Effector CD4-positive, alpha-beta T cell (primary cell): Measurements from ENCODE around the gene MYO7B.

Source experiments
- DNase-seq: peaks from one replicate; pipeline ENCODE4 v3.0.0-alpha.2; 2020

MYO7B gene

DNA sequence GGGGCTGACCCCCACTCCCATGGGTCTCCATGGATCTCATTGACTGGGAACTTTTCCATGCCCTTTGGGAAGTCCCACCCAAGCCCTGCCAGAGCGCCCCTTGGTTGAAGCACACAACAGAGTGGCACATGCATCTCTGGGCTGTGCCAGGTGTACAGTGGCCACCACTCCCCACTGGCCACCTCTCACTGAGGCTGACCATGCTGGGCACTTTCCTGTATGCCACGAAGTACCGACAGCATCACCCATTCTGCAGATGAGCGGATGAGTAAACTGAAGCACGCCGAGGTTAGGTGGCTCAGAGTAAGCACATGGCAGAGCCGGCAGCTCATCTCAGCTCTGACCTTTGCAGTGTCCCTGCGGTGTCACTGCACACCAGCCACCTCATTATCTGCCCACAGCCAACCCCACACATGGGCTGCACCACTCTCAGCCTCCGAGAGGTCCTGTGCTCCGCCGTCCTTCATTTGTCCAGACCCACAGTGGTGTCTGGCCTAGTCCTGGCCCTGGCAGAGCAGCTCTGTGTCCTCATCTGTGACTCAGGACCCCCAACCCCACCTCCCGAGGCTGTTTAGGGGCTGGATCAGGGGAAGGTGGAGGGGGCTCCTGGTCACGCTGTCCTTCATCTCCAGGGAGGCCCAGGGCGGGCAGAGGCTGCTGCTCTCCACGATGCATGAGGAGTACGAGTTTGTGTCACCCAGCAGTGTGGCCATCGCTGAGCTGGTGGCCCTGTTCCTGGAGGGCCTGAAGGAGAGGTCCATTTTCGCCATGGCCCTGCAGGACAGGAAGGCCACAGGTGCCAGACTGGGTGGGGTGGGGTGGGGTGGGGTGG, 92.5 kb downstream of the MYO7B start:
- no peak for DNase-seq

DNA sequence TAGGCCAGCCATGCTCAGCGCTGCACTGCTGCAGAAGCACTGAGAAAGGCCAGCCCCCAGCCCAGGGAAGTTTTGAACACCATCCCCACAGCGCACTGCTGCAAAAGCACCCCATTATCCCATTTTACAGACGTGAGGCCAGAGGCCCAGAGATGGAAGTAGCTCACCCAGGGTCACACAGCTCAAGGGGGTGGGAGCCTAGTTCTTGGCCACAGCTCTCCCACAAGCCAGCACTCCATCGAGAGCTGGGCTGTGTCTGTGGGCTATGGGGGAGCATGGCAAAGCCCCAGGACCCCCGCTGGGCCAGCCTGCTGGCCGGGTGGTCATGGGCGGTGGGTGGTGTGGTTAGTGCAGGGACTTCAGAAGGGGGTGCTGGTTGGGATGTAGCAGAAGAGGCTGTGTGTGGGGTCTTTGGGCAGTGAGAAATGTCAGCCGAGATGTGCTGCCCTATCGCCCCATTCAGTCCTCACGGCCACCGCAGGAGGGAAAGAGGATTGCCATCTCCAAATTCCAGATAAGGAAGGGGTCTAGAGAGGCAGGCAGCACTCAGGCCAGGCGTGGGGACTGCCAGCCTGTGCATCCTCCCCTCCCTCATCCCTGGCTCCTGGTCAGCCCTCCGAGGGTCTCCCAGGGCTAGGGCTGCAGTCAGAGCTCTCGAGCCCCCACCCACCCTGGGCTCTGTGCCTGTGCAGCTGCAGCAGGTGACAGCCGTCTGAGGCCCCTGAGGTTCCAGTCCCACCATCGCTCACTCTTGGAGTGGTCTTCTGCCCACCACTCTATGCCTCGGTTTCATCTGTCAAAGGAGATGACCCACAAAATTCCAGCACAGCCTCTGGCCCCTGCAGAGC, 93.5 kb downstream of the MYO7B start:
- DNase-seq = no peak

DNA sequence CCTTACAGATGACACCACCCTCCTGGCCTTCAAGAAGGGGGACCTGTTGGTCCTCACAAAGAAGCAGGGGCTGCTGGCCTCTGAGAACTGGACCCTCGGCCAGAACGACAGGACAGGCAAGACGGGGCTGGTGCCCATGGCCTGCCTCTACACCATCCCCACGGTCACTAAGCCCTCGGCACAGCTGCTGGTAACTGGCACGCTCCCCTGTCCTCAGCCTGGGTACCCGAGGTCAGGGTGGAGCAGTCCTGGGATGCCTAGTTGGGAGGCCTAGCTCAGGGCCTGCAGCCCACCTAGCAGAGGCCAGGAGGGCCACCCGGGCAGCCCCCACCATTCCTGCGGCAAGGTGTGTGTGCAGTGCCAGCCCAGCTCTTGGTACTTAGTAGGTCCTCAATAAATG, 94.2 kb downstream of the MYO7B start:
- no peak for DNase-seq

DNA sequence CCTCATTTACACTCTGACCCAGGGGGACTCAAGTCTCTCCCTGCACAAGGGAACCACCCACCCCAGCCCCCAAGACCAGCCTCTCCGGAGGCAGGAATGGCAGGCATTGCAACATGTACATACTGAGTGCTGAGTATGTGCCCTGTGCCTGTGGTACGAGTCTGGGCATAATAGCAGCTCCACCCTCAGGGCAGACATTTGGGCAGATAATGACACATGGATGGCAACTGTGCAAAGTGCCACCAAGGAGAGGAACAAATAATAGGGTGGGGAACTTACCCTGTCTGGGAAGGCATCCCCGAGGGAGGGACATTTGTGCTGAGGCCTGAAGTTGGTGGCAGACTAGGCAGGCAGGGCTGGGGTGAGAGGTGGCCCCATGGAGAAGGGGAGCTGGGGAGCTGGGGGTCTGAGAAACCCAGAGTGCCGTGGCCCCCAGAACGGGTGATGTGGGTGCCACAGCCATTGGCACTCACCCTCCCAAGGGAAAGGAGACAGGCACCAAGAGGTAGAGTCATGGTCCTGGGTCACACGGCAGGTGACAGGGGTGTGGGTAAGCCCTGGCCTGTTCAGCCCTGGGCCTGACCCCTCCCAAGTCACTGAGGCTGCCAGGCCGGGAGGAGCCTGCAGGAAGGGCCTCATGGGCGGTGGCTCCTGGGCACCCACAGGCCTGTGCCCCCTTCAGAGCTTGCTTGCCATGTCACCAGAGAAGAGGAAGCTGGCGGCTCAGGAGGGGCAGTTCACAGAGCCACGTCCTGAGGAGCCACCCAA, 94.8 kb downstream of the MYO7B start:
- DNase-seq = no peak

DNA sequence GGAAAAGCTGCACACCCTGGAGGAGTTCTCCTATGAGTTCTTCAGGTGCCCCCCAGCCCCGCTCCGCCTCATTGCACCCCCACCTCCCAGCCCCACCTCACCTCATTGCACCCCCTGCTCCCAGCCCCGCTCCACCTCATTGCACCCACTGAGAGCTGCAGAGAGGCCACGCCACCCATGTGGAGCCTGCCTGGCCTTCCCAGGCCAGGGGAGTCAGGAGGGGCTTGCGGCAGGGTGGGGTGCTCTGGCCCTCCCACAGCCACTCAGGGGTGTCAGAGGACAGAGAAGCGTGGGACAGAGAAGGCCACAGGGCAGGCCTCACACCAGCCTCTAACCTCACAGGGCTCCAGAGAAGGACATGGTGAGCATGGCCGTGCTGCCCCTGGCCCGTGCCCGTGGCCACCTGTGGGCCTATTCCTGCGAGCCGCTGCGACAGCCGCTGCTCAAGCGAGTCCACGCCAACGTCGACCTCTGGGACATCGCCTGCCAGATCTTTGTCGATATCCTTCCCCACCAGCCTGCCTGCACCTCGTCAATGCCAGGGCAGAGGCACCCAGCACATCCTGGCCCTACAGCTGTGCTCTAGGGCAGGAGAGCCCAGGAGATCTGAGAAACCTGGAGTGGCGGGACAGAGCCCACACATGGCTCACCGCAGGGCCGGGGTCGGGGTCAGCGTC, 95.5 kb downstream of the MYO7B start:
- no peak for DNase-seq

DNA sequence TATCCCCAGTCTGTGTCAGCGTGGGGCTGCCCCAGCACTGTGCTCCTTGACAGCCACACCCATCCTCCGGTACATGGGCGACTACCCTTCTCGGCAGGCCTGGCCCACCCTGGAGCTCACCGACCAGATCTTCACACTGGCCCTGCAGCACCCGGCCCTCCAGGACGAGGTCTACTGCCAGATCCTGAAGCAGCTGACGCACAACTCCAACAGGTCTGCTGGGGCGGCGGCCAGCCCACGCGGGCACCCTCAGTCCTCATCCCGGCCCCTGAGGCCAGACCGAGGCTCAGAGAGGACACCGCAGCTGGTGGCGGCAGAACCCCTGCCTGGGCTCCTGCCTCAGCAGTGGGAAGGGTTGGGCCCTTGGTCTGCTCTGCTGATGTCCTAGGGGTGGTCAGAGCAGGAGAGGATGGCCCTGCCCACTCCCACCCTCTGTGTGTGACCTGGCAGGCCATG, 96.1 kb downstream of the MYO7B start:
- DNase-seq = no peak

DNA sequence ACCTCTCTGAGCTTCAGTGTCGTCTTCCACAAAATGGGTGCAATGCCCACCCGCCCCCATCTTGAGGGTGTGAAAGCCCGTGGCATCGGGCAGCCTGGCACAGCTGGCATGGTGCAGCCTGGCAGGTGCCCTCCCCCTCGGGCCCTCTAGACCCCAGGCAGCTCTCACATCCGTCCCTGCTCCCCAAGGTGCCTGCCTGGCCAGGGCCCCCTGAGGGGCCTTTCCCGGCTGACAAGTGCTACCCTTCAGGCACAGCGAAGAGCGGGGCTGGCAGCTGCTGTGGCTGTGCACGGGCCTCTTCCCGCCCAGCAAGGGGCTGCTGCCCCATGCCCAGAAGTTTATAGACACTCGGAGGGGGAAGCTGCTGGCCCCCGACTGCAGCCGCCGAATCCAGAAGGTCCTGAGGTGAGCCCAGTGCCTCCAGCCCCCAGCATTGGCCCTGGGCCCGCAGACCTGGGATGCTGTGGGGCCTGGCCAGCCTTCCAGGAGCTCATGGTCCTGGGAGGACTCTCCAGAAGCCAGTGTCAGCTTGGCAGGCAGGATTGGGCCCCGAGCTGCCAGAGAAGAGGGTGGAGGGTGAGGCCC, 96.6 kb downstream of the MYO7B start:
- DNase-seq = no peak

DNA sequence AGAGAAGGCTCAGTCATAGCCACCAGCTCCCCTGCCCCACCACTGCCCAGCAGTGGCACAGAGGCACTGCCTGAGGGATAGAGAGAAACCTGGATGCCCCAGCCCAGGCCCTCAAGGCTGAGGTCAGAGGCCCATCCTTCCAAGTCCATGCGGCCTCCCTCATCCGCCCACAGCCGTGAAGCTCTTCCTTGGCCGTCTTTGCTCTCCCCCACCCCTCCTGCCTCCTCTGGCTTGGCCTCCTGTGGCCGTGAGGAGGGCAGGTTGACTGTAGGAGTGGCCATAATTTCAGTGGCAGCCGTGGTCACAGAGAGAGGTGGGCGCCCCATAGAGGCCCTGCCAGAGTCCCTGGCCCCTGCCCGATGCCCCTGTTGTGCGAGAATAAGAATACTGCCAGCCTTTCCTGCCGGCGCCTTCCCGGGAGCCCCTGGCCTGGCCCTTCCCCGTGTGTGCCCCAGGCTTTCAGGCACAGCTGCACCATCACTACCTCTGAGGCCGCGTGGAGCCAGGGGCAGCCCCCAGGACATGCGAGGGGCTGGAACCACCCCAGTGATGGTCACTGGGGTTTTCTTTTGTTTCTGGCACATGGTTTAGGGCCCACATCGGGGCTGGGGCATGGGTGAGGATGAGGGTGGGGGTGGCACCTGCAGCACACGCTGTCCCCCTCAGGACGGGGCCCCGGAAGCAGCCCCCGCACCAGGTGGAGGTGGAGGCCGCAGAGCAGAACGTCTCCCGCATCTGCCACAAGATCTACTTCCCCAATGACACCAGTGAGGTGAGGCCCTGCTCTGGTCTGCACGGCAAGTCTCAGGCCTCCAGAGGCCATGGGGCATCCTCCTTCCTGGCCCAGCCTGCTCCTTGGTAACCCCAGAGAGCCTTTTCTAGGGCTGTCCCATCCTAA, 97.4 kb downstream of the MYO7B start:
- DNase-seq = no peak

DNA sequence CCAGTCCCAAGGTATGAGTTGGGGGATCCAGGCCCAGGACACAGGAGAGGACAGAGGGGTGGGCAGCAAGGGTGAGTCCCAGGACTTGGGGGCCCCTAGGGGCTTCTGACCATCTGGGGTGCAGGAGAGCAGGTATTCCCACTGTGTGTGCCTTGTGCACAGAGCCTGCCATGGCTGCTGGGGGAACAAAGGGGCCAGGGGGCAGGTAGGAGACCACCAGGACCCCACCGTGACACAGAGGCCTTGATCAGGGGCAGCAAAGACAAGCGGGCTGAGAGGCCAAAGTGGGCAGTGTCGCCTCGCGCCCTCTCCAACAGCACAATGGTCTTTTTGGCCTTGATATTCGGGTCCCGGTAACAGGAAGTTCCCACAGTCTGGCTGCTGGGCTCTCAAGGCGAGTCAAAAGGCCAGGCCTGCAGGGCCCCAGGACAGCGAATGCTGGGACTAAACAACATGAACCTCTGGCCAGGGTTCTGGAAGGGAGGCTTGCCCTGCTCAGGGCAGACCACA, 98.1 kb downstream of the MYO7B start:
- DNase-seq = no peak

DNA sequence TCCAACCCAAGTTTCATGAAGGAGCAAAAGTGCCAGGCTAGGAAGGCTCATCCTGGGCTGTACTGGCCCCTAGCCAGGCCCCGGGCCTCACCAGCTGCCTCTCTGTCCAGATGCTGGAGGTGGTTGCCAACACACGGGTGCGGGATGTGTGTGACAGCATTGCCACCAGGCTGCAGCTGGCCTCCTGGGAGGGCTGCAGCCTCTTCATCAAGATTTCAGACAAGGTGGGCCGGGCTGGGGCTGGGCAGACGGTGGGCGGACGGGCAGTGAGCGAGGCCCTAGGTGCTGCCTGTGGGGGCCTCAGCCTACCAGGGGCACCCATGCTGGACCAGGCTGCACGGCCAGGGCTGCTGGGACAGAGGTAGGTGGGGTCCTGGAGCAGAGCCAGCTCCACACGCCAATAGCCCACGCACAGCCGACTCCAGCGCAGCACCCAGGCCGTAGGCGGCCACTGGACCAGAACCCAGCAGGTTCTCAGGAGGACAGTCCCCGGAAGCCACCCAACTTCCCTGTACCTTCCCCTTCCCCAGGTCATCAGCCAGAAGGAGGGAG, 98.7 kb downstream of the MYO7B start:
- DNase-seq = no peak

DNA sequence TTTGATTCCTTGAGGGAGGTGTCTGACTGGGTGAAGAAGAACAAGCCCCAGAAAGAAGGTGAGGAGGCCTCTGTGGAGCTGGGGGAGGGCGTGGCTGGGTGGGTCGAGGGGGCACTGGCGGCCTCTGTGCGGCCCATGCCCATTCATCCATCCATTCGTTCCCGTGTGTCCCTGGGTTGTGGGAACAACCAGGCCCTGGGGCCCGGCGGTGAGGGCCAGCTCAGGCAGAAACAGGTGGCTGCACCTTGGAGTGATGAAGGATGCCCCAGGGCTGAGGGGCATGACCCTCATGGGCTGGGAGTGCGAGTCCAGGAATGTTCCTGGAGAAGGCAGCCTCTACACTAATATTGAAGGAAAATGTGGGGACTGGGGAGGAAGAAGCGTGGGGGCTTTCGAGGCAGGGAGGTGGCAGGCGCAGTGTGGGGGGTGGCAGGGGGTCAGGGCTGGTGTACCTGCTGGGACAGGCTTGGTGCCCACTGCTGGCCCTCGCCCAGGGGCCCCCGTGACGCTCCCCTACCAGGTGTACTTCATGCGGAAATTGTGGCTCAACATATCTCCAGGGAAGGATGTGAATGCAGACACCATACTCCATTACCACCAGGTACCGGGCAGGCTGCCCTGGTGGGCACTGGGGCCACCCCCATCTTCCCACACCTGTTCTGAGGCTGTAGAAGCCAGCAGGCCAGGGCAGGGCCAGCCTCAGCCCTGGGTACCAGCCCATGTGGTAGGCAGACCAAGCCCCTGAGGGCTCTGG, 99.3 kb downstream of the MYO7B start:
- DNase-seq = no peak

DNA sequence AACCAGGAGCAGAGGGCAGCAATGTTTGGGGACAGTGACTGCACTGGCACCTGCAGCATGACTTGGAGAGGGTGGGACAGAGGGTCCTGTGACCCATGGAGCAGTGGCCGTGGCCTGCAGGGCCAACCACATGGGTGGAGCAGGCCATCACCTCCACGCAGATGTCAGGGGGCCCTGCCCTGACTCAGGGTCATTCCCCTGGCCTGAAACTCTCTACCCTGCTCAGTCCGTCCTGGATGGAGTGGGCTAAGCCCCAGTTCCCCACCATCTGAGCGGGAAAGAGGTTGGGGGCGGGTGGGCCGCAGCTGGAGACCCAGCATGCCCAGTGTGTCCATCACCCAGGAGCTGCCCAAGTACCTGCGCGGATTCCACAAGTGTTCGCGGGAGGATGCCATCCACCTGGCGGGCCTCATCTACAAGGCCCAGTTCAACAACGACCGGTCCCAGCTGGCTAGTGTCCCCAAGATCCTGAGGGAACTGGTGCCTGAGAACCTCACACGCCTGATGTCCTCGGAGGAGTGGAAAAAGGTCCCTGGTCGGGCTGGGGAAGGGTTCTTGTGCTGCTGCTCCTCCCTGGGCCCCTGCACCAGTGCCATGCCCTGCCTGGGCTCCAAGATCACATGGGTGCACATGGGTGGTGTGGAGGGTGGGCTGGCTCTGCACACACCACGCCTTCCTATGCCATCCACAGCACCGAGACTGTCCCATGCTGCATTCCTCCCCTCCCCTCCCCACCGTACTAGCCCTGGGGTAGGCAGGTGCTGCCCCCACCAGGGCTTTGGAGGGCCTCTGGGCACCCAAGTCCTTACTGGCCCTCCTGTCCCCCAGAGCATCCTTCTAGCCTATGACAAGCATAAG, 100.1 kb downstream of the MYO7B start:
- DNase-seq = no peak

DNA sequence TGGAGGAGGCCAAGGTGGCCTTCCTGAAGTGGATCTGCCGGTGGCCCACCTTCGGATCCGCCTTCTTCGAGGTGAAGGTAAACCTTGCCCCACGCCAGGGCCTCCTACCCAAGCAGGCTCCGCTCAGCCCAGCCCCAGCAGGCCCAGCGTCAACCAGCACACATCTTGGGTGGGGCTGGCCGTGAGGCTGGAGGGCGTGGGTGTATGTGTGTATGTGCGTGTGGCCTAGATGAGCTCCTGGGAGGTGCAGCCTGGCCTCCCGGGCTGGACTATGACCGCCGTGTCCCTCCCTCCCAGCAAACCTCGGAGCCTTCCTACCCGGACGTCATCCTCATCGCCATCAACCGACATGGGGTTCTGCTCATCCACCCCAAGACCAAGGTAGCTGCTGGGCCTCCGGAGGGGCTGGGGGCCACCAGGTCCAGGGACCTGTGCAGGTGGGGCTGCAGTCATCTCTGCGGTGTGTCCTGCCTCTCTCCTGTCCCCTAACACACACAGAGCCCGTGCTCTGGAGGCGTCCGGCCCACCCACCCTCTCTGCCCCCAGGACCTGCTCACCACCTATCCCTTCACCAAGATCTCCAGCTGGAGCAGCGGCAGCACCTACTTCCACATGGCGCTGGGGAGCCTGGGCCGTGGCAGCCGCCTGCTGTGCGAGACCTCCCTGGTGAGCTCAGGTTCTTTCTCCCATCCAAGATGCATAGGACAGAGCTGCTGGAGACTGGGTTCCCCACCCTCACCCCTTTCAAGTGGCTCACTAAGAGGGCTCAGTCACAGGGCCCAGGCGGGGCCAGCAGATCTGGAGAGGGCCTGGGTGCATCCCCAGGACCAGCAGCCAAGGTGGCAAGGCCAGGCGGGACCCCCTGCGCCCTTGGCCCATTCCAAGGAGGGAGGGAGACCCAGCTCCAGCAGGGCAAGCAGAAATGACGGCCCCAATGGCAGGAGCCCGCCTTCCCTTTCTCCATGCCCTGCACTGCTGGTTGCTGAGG, 101.1 kb downstream of the MYO7B start:
- no peak for DNase-seq

DNA sequence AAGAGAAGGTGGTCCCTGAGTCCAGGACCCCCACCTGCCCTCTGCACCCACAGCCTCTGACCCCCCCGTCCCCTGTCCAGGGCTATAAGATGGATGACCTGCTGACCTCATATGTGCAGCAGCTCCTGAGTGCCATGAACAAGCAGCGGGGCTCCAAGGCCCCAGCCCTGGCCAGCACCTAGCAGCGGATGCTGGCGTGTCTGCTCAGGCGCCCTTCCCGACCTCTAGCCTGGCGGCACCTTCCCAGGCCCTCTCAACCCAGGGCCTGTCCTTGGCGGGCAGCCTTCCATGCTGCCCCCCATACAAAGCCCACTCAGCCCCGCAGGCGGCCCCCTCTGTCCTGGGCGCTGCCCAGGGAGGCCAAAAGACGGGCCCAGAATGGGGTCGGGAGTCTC, 101.8 kb downstream of the MYO7B start:
- DNase-seq = no peak

DNA sequence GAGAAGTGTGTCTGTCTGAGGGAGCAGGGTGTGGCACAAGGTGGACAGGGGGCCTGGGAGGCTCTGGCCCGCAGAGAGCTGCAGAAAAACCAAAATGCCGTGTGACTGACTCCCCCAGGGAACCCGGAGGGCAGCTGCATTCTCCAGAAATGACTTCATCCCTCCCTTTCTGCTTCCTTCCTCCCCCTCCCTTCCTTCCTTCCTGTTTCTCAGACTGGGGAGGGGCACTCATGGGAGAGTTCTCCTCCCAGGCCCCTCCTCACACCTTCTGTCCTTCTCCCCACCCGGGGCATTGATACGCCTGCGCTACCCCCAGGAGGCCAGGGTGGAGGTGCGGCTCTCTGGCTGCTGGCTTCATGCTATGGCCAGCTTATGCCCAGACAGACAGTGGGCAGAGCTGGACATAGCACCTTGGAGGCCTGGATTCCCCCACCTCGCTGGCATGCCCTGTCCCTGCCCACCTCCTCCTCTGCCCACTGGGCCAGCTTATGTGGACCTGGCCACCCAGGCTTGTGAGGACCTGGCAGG, 102.3 kb downstream of the MYO7B start:
- DNase-seq = no peak

DNA sequence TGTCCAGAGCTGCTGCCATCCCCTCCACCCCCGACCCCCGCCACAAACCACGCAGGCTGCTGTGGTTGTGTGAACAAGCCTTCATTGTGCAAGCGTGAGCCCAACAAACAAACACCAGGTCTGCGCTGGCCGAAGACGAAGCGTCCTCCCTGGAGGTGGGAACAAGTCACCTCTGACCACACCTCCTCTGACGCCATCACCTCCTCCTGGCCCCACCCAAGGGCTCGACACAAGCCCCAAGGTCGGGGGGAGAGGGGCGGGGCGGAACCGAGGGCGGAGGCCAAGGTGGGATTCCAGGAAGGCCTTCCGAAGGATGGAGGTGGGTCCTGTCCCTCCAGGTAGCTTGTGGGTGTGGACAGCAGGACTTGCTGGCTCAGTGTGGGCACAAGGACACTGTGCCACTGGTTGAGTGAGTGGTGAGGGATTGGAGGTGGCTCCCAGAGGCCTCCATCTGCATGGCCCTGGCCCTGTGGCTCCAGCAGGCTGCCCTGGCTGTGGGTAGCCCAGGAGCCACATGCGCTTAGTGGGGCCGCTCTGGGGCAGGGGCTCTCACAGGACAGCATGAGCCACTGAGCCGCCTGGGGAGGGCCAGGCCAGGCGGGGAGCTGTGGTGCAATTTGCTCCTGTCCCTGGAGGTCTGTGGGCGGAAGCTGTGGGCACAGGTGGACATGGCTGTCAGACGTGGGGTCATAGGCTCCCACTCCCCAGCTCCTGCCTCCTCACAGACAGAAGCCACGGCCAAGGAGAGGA, 103.1 kb downstream of the MYO7B start:
- no peak for DNase-seq

DNA sequence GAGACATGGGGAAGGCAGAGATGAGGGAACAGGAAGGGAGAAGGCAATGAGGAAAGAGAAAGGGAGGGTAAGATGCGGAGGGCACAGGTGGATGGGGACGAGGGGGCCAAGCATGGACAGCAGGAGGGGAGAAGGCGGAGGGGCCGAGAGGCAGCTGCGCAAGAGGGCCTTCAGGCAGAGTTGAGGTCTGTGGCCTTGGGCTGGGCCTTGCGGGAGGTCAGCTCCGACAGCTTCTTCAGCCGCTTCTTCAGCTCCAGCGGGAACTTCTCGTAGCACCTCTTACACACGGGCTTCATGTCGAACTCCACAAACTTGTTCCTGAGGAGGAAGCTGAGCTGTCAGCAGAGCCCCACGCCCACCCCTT, 103.6 kb downstream of the MYO7B start:
- DNase-seq = no peak
